Ishikawa (cell line): Measurements from ENCODE around the gene TMPRSS2.

ENCODE experiments used
- CEBPB ChIP-seq: IDR thresholded peaks from 2 replicates; pipeline ENCODE4 v1.6.1; 2012
- CREB1 ChIP-seq: IDR thresholded peaks from 2 replicates; pipeline ENCODE4 v1.6.1; 2012; ENCODE audit warnings: low read depth
- EGR1 ChIP-seq: IDR thresholded peaks from 2 replicates; pipeline ENCODE4 v1.6.1; 2012
- EP300 ChIP-seq: IDR thresholded peaks from 2 replicates; pipeline ENCODE4 v1.6.1; 2012; ENCODE audit warnings: borderline replicate concordance
- FOXM1 ChIP-seq: IDR thresholded peaks from 2 replicates; pipeline ENCODE4 v1.6.1; 2012; ENCODE audit warnings: low read depth, borderline replicate concordance
- MAX ChIP-seq: IDR thresholded peaks from 2 replicates; pipeline ENCODE4 v1.6.1; 2012
- NFIC ChIP-seq: IDR thresholded peaks from 2 replicates; pipeline ENCODE4 v1.6.1; 2012
- RAD21 ChIP-seq: IDR thresholded peaks from 2 replicates; pipeline ENCODE4 v1.6.1; 2012; ENCODE audit warnings: low read depth
- REST ChIP-seq: IDR thresholded peaks from 2 replicates; pipeline ENCODE4 v1.6.1; 2012; ENCODE audit warnings: low read depth, mild to moderate bottlenecking
- TAF1 ChIP-seq: IDR thresholded peaks from 2 replicates; pipeline ENCODE4 v1.6.1; 2012; ENCODE audit warnings: low read depth, mild to moderate bottlenecking
- TCF12 ChIP-seq: IDR thresholded peaks from 2 replicates; pipeline ENCODE4 v1.6.1; 2012; ENCODE audit warnings: low read depth
- TEAD4 ChIP-seq: IDR thresholded peaks from 2 replicates; pipeline ENCODE4 v1.6.1; 2012
- USF1 ChIP-seq: IDR thresholded peaks from 2 replicates; pipeline ENCODE4 v1.6.1; 2012
- YY1 ChIP-seq: IDR thresholded peaks from 2 replicates; pipeline ENCODE4 v1.6.1; 2012; ENCODE audit warnings: low read depth
- ZBTB7A ChIP-seq: IDR thresholded peaks from 2 replicates; pipeline ENCODE4 v1.6.1; 2012; ENCODE audit warnings: low read depth

Gene TMPRSS2

GRCh38 chr21:41425954-41426675, 81.8 kb downstream of the TMPRSS2 start, which contains the start of gene MX1:
MX1 (plus strand) TSS chr21:41426239; CDS start chr21:41432071, 5,832 bp downstream.
- TF ChIP-seq FOXM1 (no peak), USF1 (no peak), TEAD4 (no peak), RAD21 (no peak), REST (no peak), CREB1 (no peak), EGR1 (no peak)

DNA sequence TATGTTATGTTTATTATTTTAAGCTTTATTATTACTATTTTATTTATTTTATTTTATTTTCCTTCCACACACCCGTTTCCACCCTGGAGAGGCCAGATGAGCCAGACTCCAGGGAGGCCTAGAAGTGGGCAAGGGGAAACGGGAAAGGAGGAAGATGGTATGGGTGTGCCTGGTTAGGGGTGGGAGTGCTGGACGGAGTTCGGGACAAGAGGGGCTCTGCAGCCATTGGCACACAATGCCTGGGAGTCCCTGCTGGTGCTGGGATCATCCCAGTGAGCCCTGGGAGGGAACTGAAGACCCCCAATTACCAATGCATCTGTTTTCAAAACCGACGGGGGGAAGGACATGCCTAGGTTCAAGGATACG, 82.4 kb downstream of the TMPRSS2 start:
- TF ChIP-seq FOXM1 = no peak
- no peak for TF ChIP-seq RAD21
- TF ChIP-seq CEBPB = no peak
- no peak for TF ChIP-seq MAX
- no peak for TF ChIP-seq CREB1
- TF ChIP-seq YY1 = no peak
- no peak for TF ChIP-seq REST
- TF ChIP-seq USF1 = no peak
- no peak for TF ChIP-seq TEAD4
- TF ChIP-seq EGR1 = no peak
- TF ChIP-seq NFIC = no peak
- TF ChIP-seq ZBTB7A = no peak
- TF ChIP-seq EP300 = no peak
- no peak for TF ChIP-seq TCF12
- TF ChIP-seq TAF1 = no peak

DNA sequence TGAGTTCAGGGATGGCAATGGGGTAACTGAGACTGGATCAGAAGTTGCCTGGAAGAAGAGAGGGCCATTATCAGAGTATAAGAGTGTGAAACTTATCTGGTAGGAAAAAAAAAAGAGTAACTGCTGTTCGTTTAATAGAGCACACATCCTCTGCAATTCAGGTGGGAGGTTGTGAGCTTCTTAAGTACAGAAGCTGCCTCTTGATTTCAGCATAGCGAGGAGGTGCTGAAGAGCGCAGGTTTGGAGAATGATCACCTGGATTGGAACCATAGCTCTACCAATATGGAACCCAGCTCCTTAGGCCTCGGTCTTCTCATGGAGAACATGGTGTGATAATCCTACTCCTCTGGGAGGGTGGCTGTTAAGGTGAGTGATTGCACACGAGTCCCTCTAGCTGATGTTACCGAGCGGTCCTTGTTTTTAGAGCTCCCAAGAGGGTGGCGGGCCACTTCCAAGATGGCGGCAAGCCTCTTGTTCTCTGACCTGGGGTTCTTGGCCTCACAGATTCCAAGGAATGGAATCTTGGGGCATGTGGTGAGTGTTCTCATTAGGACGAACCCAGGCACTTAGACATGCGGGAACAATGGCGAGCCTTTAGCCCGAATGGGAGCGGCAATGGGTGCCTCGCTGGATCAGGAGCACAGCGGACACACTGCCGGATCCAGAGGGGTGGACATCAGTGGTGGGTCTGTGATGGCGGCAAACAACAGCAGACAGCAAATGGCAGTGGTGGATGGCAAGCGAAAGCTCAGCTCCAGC, 85.2 kb downstream of the TMPRSS2 start:
- no peak for TF ChIP-seq TEAD4
- TF ChIP-seq USF1 = no peak
- TF ChIP-seq YY1 = no peak
- no peak for TF ChIP-seq EP300
- no peak for TF ChIP-seq CEBPB
- TF ChIP-seq EGR1 = no peak
- TF ChIP-seq ZBTB7A = no peak
- TF ChIP-seq FOXM1 = no peak
- TF ChIP-seq NFIC = no peak
- no peak for TF ChIP-seq TAF1
- TF ChIP-seq CREB1 = no peak
- TF ChIP-seq REST = no peak
- TF ChIP-seq TCF12 = no peak
- no peak for TF ChIP-seq MAX
